ENCODE data around the gene SV2C.

The SV2C gene

GRCh38 chr5:76165711-76166374 lies 82.7 kb downstream of the SV2C start:
- DNase-seq: no peak

GRCh38 chr5:76166886-76167576 lies 83.8 kb downstream of the SV2C start:
- DNase-seq: no peak

DNA sequence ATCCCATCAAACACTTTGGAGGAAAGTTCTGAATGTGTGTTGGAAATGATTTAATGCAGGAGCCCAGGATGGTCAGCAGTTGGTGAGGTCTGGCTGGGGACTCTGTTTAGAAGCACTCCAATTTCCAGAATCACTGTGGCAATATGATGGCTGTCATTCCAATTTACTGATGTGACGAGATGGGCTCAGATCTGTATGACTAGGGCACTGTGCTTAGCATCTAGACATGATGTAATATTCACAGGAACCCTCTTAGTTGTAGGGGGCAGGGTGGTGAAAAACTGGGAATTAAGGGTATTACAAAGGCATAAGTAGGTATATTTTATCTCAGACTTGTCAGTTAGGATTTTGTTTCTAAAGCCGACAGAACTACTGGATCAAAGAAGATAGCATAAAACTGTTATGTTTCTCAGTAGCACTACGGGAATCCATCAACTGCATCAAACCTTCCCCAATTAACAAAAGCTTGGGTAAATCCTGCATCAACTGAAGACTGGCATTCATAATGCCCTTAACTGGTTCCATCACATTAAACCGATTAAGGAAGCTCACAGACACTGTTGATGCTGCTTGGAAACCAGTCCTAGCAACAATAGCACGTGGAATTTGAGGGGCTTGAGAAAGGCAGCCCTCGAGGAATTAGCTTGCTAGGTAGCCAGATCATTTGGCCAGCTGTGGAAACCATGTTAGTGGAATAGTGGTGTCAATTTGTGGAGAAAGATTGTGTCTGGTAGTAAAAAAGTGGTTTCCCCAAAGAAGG lies 86.1 kb downstream of the SV2C start:
- no peak for DNase-seq

GRCh38 chr5:76174101-76174500 lies 90.9 kb downstream of the SV2C start:
- no peak for DNase-seq

GRCh38 chr5:76175051-76175666 lies 92.0 kb downstream of the SV2C start:
- peak; percentile 73 for DNase-seq

DNA sequence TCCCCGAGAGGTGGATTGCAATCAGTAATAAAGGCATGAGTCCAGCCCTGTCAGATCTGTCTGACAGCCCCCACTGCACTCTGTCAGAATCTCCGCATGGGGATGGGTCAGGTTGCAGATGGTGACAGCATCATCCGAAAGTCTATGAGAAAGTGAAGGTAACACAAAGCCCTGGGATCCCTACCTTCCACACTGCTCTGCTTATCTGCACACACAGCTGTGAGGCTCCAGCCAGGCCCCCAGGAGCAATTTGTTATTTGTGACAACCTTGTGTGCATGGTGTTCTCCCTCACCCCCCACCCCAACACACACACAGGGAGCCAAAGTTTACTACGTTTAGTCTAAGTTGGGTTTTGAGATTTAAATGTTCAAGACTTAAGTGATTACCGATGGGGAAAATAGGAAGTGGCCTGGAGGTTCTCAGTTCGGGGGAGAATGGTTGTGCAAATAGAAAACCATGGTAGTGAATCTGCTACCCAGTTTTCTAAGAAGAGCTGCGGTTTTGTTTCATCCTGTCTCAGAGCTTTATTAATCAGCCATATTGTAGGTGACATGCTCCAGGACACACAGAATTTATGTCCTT lies 92.7 kb downstream of the SV2C start:
- no peak for DNase-seq

DNA sequence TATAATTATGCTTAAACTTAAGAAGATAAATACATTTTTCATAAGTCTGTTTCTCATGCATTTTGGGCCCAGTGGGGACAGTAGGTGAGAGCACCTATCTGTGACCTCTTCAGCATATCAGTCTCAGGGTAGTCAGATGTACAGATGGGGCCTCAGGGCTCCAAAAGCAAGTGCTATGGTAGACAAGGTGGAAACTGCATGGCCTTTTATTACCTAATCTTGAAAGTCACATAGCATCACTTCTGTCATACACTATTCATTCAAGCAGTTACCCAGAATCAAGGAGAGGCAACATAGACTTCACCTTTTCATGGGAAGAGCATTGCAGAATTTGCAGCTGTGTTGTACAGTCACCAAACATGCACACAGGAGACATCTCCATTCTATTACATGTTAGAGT lies 94.8 kb downstream of the SV2C start:
- no peak for DNase-seq

- no peak for DNase-seq
Measured at GRCh38 chr5:76178913-76179312, 95.7 kb downstream of the SV2C start.

- DNase-seq: no peak
Measured at GRCh38 chr5:76180814-76181805, 97.9 kb downstream of the SV2C start.

- no peak for DNase-seq
Measured at GRCh38 chr5:76187386-76187785, 104.2 kb downstream of the SV2C start.

GRCh38 chr5:76190356-76190755 lies 107.2 kb downstream of the SV2C start:
- no peak for DNase-seq

- DNase-seq: no peak
Measured at GRCh38 chr5:76192837-76193236, 109.7 kb downstream of the SV2C start.

DNA sequence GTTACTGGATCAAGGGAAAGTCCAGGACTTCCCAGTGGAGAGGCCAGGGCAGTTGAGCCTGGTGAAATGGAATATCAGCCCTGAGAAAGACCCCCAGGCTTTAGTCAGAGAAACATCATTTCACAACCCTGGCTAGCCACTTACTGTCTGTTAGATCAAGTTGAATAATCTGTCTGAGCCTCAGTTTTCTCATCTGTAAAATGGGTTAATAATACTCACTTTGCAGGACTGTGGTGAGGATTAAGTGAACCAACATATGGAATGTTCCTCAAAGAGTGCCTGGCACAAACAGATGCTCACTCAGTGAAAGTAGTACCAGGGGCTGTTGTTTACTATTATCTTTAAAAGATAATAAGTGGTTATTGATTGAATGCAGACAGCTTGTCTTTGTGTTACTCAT lies 110.5 kb downstream of the SV2C start:
- DNase-seq: no peak

DNA sequence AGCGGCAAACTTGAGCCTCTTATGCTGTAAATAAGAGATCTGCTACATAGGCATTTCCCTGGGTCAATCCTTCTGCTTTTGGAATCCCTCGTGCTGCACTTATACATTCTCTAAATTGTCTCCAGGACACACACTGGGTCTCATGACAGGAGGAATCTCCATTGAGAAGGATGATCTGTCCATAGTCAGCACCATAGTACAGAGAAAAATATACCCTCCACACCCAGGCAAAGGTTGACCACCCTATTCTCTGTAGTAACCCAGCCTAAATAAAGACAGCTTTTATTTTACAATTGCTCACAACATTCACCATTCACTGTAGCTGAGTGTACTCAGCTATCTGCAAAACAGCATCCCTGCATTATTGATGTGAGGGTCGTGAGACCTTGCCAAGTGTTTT lies 111.2 kb downstream of the SV2C start:
- DNase-seq: no peak

GRCh38 chr5:76196457-76196856 lies 113.3 kb downstream of the SV2C start:
- no peak for DNase-seq

DNA sequence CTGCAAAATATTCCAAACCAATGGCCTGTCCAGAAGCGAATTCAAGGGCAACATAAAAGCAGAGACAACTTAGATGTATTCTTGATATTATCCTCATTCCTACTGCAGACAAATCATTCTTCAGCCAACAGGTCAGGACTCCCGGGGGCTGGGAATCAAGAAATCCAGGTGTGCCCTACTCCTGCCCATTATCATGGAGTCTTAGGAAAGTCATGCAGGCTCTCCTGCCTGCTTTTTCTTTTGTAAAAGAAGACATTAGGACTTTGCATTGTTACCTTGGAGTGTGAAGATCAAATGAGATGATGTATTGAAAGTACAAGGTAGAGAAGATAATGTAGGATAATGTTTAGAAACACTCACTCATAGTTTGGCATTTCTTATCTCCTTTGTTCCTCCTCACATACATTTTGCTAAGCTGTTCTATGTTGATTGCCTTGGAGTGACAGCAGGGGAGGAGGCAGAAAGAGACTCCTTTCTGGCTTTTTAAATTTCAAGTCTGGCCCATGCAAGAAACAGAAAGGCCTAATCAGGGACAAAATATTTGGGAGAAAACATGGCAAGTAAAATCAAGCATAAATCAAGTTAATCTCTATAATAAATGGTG lies 113.8 kb downstream of the SV2C start:
- DNase-seq: no peak

- DNase-seq: no peak
Measured at GRCh38 chr5:76197726-76198125, 114.5 kb downstream of the SV2C start.

GRCh38 chr5:76199336-76200318 lies 116.4 kb downstream of the SV2C start:
- DNase-seq: no peak

GRCh38 chr5:76202182-76202581 lies 119.0 kb downstream of the SV2C start:
- no peak for DNase-seq

DNA sequence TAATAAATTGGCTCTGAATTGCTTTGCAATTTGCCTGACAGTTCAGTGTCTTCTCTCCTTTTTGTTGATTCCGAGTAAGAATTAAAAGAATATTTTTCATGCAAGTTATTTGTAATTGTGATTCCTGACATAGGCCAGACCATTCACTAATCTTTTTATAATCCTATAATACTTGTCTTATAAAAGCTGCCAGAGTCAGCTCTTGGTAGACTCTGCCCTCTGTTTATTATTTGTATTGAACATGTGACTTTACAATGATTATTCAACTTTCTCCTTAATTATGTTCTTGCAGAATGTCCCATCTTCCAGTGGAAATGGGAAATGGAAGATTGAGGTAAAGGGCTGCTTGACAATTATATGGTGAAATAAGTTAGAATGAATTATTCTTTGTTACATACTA lies 121.0 kb downstream of the SV2C start:
- DNase-seq: no peak
